ENCODE data around the gene CPN2. TPM values are rescaled to one million over a fixed set of nuclear protein-coding genes. Genes with fewer than 3 reads are reported as not detected.

CPN2 gene
- total RNA-seq, 4 donors from 2014 or later: 0.15 TPM; not detected in 3

- H3K27ac ChIP-seq: no peak overlapping the region
- no peaks in the 10 kb centered on the region for H3K4me1 ChIP-seq
- intact Hi-C loops (cut with DNase I; ENCODE audit: low total_unique reads): no loop called here
- TF ChIP-seq CTCF (IDR thresholded peaks at IDR 0.05) (no peak), POLR2A (IDR thresholded peaks at IDR 0.05) (no peak)
- no peak for DNase-seq
- H3K27me3 ChIP-seq: no peaks in the 10 kb centered on the region
- H3K9me3 ChIP-seq: no peaks in the 10 kb centered on the region
- no peaks in the 10 kb centered on the region for H3K36me3 ChIP-seq
- no peak overlapping the region for H3K4me3 ChIP-seq
Measured at GRCh38 chr3:194357681-194358080, 6.6 kb upstream of the CPN2 start.

- Histone ChIP-seq H3K36me3 (no peaks in the 10 kb centered on the region), H3K4me1 (no peaks in the 10 kb centered on the region), H3K4me3 (no peak overlapping the region), H3K27ac (no peak overlapping the region), H3K27me3 (no peaks in the 10 kb centered on the region), H3K9me3 (no peaks in the 10 kb centered on the region)
- intact Hi-C loops (cut with DNase I; ENCODE audit: low total_unique reads): no loop called here
- TF ChIP-seq POLR2A (IDR thresholded peaks at IDR 0.05) (no peak), CTCF (IDR thresholded peaks at IDR 0.05) (no peak)
- no peak for DNase-seq
Measured at GRCh38 chr3:194355379-194355778, 4.3 kb upstream of the CPN2 start.

- no peak for DNase-seq
- no peaks in the 10 kb centered on the region for H3K27me3 ChIP-seq
- H3K36me3 ChIP-seq: no peaks in the 10 kb centered on the region
- TF ChIP-seq POLR2A (IDR thresholded peaks at IDR 0.05) (no peak), CTCF (IDR thresholded peaks at IDR 0.05) (no peak)
- intact Hi-C loops (cut with DNase I; ENCODE audit: low total_unique reads): no loop called here
- no peaks in the 10 kb centered on the region for H3K4me1 ChIP-seq
- no peaks in the 10 kb centered on the region for H3K9me3 ChIP-seq
- no peak overlapping the region for H3K27ac ChIP-seq
- no peak overlapping the region for H3K4me3 ChIP-seq
Measured at GRCh38 chr3:194354315-194354714, 3.2 kb upstream of the CPN2 start.

- DNase-seq: no peak
- no peaks in the 10 kb centered on the region for H3K9me3 ChIP-seq
- no peaks in the 10 kb centered on the region for H3K4me1 ChIP-seq
- no peak overlapping the region for H3K27ac ChIP-seq
- no peak overlapping the region for H3K4me3 ChIP-seq
- no peaks in the 10 kb centered on the region for H3K36me3 ChIP-seq
- intact Hi-C loops (cut with DNase I; ENCODE audit: low total_unique reads): no loop called here
- TF ChIP-seq POLR2A (IDR thresholded peaks at IDR 0.05) (no peak), CTCF (IDR thresholded peaks at IDR 0.05) (no peak)
- no peaks in the 10 kb centered on the region for H3K27me3 ChIP-seq
Measured at GRCh38 chr3:194352667-194353246, 1.6 kb upstream of the CPN2 start.

GRCh38 chr3:194351952-194352536 lies 916 bp upstream of the CPN2 start:
- TF ChIP-seq CTCF (IDR thresholded peaks at IDR 0.05): no peak
- no peak for TF ChIP-seq POLR2A (IDR thresholded peaks at IDR 0.05)
- intact Hi-C loops (cut with DNase I; ENCODE audit: low total_unique reads): no loop called here
- Histone ChIP-seq H3K4me1 (no peaks in the 10 kb centered on the region), H3K27ac (no peak overlapping the region), H3K4me3 (no peak overlapping the region), H3K36me3 (no peaks in the 10 kb centered on the region), H3K9me3 (no peaks in the 10 kb centered on the region), H3K27me3 (no peaks in the 10 kb centered on the region)
- DNase-seq: no peak

All from uterus (tissue), 4 donors.